Measurements from ENCODE around the gene SORCS2.

The SORCS2 gene

DNA sequence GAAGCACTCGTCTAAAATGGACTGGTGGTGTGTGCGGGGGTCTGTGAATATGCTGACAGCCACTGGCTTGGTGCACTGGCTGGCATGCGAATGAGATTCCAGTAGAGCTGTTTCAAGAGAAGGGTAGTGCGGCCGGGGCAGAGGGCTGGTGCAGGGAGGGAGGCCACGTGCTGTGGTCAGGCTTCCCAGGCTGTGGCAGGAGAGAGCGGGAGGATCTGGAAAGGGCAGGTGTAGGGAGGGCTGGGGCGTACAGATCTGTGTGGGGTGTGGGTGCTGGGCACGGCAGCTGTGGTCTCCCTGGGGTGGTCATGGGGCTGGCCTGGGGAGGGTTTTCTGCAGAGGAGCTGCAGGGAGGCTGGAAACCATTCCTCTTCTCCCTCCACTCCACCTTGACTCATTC lies 30.2 kb downstream of the SORCS2 start:
- TF ChIP-seq CTCF (IDR thresholded peaks at IDR 0.05; ENCODE audit: low read length) = no peak
- TF ChIP-seq EZH2 (IDR thresholded peaks at IDR 0.05; ENCODE audit: borderline replicate concordance, low read length) = no peak
- H4K20me1 ChIP-seq (ENCODE audit: insufficient read depth, low read length) = no peaks in the 10 kb centered on the region
- H3K27me3 ChIP-seq (ENCODE audit: insufficient read depth, low read length) = no peaks in the 10 kb centered on the region
- H3K9ac ChIP-seq (ENCODE audit: low read length) = no peak overlapping the region
- no peak overlapping the region for H3K4me3 ChIP-seq (ENCODE audit: low read depth, low read length, poor library complexity, severe bottlenecking)
- no peaks in the 10 kb centered on the region for H3K36me3 ChIP-seq (ENCODE audit: insufficient read depth, low read length)
- H2AFZ ChIP-seq (ENCODE audit: low read length) = no peak overlapping the region
- H3K4me1 ChIP-seq (ENCODE audit: insufficient read depth, low read length, severe bottlenecking) = no peaks in the 10 kb centered on the region
- H3K4me2 ChIP-seq (ENCODE audit: low read length) = no peak overlapping the region
- H3K9me3 ChIP-seq (ENCODE audit: low read length) = no peaks in the 10 kb centered on the region
- no peaks in the 10 kb centered on the region for H3K9me2 ChIP-seq (ENCODE audit: low read depth, low read length)
- H3F3A ChIP-seq (ENCODE audit: insufficient read depth, low read length) = no peaks in the 10 kb centered on the region
- H3K79me2 ChIP-seq (ENCODE audit: insufficient read depth, low read length) = no peaks in the 10 kb centered on the region
- no peak overlapping the region for H3K27ac ChIP-seq (ENCODE audit: low read depth, low read length, poor library complexity, severe bottlenecking)

DNA sequence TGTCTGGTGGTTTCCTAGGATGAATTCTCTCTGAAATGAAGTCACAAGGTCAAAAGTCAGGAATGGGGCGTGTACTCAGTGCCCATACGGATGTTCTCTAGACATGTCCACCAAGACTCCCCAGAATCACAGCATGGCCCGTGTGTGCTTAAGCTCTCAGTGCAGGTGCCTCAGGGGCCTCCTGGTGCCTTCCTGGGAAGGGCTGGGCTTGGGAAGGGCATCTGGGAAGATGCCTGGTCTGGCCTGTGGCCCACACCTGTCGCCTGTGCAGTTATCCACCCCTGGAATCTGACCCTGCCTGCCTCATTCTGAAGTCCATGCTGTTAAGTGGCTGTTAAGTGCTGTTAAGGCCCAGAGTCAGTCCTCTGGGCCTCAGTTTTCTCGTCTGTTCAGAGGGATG lies 31.2 kb downstream of the SORCS2 start:
- H3K4me3 ChIP-seq (ENCODE audit: low read depth, low read length, poor library complexity, severe bottlenecking) = no peak overlapping the region
- H4K20me1 ChIP-seq (ENCODE audit: insufficient read depth, low read length) = no peaks in the 10 kb centered on the region
- H3K9me2 ChIP-seq (ENCODE audit: low read depth, low read length) = no peaks in the 10 kb centered on the region
- H3K4me1 ChIP-seq (ENCODE audit: insufficient read depth, low read length, severe bottlenecking) = no peaks in the 10 kb centered on the region
- H3K9me3 ChIP-seq (ENCODE audit: low read length) = no peaks in the 10 kb centered on the region
- no peaks in the 10 kb centered on the region for H3K27me3 ChIP-seq (ENCODE audit: insufficient read depth, low read length)
- H3K9ac ChIP-seq (ENCODE audit: low read length) = no peak overlapping the region
- H2AFZ ChIP-seq (ENCODE audit: low read length) = no peak overlapping the region
- H3K79me2 ChIP-seq (ENCODE audit: insufficient read depth, low read length) = no peaks in the 10 kb centered on the region
- H3K36me3 ChIP-seq (ENCODE audit: insufficient read depth, low read length) = no peaks in the 10 kb centered on the region
- H3K4me2 ChIP-seq (ENCODE audit: low read length) = no peak overlapping the region
- TF ChIP-seq CTCF (IDR thresholded peaks at IDR 0.05; ENCODE audit: low read length) (no peak), EZH2 (IDR thresholded peaks at IDR 0.05; ENCODE audit: borderline replicate concordance, low read length) (no peak)
- H3K27ac ChIP-seq (ENCODE audit: low read depth, low read length, poor library complexity, severe bottlenecking) = no peak overlapping the region
- H3F3A ChIP-seq (ENCODE audit: insufficient read depth, low read length) = no peaks in the 10 kb centered on the region

GRCh38 chr4:7224001-7224400 lies 31.7 kb downstream of the SORCS2 start:
- Histone ChIP-seq H3K4me1 (ENCODE audit: insufficient read depth, low read length, severe bottlenecking) (no peaks in the 10 kb centered on the region), H3K9me2 (ENCODE audit: low read depth, low read length) (no peaks in the 10 kb centered on the region), H3K27me3 (ENCODE audit: insufficient read depth, low read length) (no peaks in the 10 kb centered on the region), H3K9ac (ENCODE audit: low read length) (no peak overlapping the region), H3K9me3 (ENCODE audit: low read length) (no peaks in the 10 kb centered on the region), H4K20me1 (ENCODE audit: insufficient read depth, low read length) (no peaks in the 10 kb centered on the region), H3K4me2 (ENCODE audit: low read length) (no peak overlapping the region), H3K4me3 (ENCODE audit: low read depth, low read length, poor library complexity, severe bottlenecking) (no peak overlapping the region), H2AFZ (ENCODE audit: low read length) (no peak overlapping the region), H3K79me2 (ENCODE audit: insufficient read depth, low read length) (no peaks in the 10 kb centered on the region), H3K36me3 (ENCODE audit: insufficient read depth, low read length) (no peaks in the 10 kb centered on the region), H3K27ac (ENCODE audit: low read depth, low read length, poor library complexity, severe bottlenecking) (no peak overlapping the region), H3F3A (ENCODE audit: insufficient read depth, low read length) (no peaks in the 10 kb centered on the region)
- TF ChIP-seq CTCF (IDR thresholded peaks at IDR 0.05; ENCODE audit: low read length) (no peak), EZH2 (IDR thresholded peaks at IDR 0.05; ENCODE audit: borderline replicate concordance, low read length) (no peak)

All from OCI-LY1 (cell line).